Stomach (tissue), 4 donors: ENCODE measurements around the gene RAPGEF1.

Source experiments
- CTCF ChIP-seq, 7 experiments: fragments of 450-650 bp in 4 of 7; fragments of 200-600 bp in 3 of 7; sonication (generic) in 3 of 7; IDR thresholded peaks; one replicate each; pipeline ENCODE4 v1.5.1; 2016 to 2019; ENCODE audit warnings: antibody characterized with exemption in 7 of 7, control low read depth in 2 of 7, mild to moderate bottlenecking in 1 of 7
- POLR2A ChIP-seq, 4 donors: fragments of 450-650 bp; IDR thresholded peaks; one replicate each; pipeline ENCODE4 v1.6.1; 2016; ENCODE audit warnings: antibody characterized with exemption in 4 of 4, control low read depth in 2 of 4, mild to moderate bottlenecking in 1 of 4, moderate library complexity in 1 of 4

DNA sequence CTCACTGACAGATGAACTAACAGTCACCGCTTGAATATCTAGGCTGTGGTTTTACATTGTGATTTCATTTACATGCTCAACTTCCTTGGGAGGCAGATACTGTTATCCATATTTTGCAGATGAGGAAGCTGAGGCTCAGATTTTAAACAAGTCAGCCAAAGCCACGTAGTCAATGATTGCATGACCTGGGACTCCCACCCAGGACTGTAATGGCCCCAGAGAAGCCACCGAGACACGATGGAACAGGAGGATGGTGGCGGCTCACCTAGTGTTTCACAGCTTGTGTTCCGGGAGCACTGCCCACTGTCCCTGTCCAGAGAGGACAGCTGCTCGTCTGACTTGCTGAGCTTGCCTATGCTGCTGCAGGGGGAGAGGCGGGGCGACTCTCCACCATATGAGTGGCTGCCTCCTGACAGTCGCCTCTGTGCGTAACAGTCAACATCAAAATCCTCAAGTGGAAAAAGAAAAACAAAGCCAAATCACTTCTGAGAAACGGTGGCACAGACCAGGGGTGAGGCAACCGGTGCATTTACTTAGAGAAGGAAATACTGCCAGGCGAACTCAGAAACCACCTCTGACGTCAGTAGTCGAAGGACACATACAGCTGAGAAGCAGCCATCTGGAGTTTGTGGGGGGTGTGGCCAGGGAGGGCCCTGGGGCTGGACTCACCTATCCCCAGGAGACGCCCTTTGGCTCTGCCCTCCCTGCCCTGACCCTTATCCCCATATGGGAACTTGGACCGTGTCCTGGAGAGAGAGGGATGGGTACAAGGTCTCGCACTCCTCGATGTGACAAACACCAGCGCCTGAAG, 112.0 kb downstream of the RAPGEF1 start:
- TF ChIP-seq CTCF (IDR thresholded peaks at IDR 0.05): no peak
- TF ChIP-seq POLR2A (IDR thresholded peaks at IDR 0.05): no peak
